ENCODE measurements around the gene SYPL1.

SYPL1 gene

GRCh38 chr7:106052681-106053080 lies 59.4 kb downstream of the SYPL1 start:
- Histone ChIP-seq H3K4me3 (ENCODE audit: low read depth in 1 of 2, low read length in 1 of 2) (no peak overlapping the region), H3K9me3 (no peaks in the 10 kb centered on the region), H3K27ac (no peak overlapping the region), H3K4me1 (ENCODE audit: control insufficient read depth in 1 of 2, insufficient read depth in 1 of 2, low read depth in 1 of 2, low read length in 1 of 2) (no peaks in the 10 kb centered on the region), H3K36me3 (no peaks in the 10 kb centered on the region), H3K27me3 (peaks cover 69% of the 10 kb centered on the region)
- no peak for TF ChIP-seq CTCF (IDR thresholded peaks at IDR 0.05)

- Histone ChIP-seq H3K27me3 (peaks cover 74% of the 10 kb centered on the region), H3K4me3 (ENCODE audit: low read depth in 1 of 2, low read length in 1 of 2) (no peak overlapping the region), H3K27ac (no peak overlapping the region), H3K4me1 (ENCODE audit: control insufficient read depth in 1 of 2, insufficient read depth in 1 of 2, low read depth in 1 of 2, low read length in 1 of 2) (no peaks in the 10 kb centered on the region), H3K36me3 (no peaks in the 10 kb centered on the region), H3K9me3 (no peaks in the 10 kb centered on the region)
- TF ChIP-seq CTCF (IDR thresholded peaks at IDR 0.05), result no peak
These were observed 61.4 kb downstream of the SYPL1 start for GRCh38 chr7:106050746-106051117.

GRCh38 chr7:106050002-106050745 lies 61.9 kb downstream of the SYPL1 start:
- Histone ChIP-seq H3K9me3 (no peaks in the 10 kb centered on the region), H3K27ac (no peak overlapping the region), H3K27me3 (peaks cover 76% of the 10 kb centered on the region), H3K4me3 (ENCODE audit: low read depth in 1 of 2, low read length in 1 of 2) (no peak overlapping the region), H3K36me3 (no peaks in the 10 kb centered on the region), H3K4me1 (ENCODE audit: control insufficient read depth in 1 of 2, insufficient read depth in 1 of 2, low read depth in 1 of 2, low read length in 1 of 2) (no peaks in the 10 kb centered on the region)
- TF ChIP-seq CTCF (IDR thresholded peaks at IDR 0.05), result no peak

GRCh38 chr7:106049139-106049752 lies 62.9 kb downstream of the SYPL1 start:
- no peaks in the 10 kb centered on the region for H3K4me1 ChIP-seq (ENCODE audit: control insufficient read depth in 1 of 2, insufficient read depth in 1 of 2, low read depth in 1 of 2, low read length in 1 of 2)
- no peak overlapping the region for H3K4me3 ChIP-seq (ENCODE audit: low read depth in 1 of 2, low read length in 1 of 2)
- no peaks in the 10 kb centered on the region for H3K9me3 ChIP-seq
- no peak overlapping the region for H3K27ac ChIP-seq
- H3K27me3 ChIP-seq, result peaks cover 76% of the 10 kb centered on the region
- H3K36me3 ChIP-seq, result no peaks in the 10 kb centered on the region
- no peak for TF ChIP-seq CTCF (IDR thresholded peaks at IDR 0.05)

- no peak overlapping the region for H3K4me3 ChIP-seq (ENCODE audit: low read depth in 1 of 2, low read length in 1 of 2)
These were observed 63.4 kb downstream of the SYPL1 start for GRCh38 chr7:106048706-106049020.

More at GRCh38 chr7:106048706-106049020, 63.4 kb downstream of the SYPL1 start:
- Histone ChIP-seq H3K27me3 (peaks cover 76% of the 10 kb centered on the region), H3K27ac (no peak overlapping the region), H3K9me3 (no peaks in the 10 kb centered on the region), H3K4me1 (ENCODE audit: control insufficient read depth in 1 of 2, insufficient read depth in 1 of 2, low read depth in 1 of 2, low read length in 1 of 2) (no peaks in the 10 kb centered on the region), H3K36me3 (no peaks in the 10 kb centered on the region)
- TF ChIP-seq CTCF (IDR thresholded peaks at IDR 0.05), result no peak

All from neutrophil (primary cell).